NOMO-1 treated with dmso at 0.1 percent for 144 hours (cell line): ENCODE measurements around the gene TSC2.

ENCODE experiments used
- DNase-seq: peaks from one replicate; lab custom pipeline; 2025; ENCODE audit not compliant: unreplicated experiment; lab: John Stamatoyannopoulos, UW

TSC2 gene

GRCh38 chr16:2066139-2066538, 18.4 kb downstream of the TSC2 start:
- no peak for DNase-seq

GRCh38 chr16:2070576-2071453, 23.0 kb downstream of the TSC2 start:
- no peak for DNase-seq

- no peak for DNase-seq
Observed at GRCh38 chr16:2071454-2072202, 23.8 kb downstream of the TSC2 start.

GRCh38 chr16:2072926-2073325, 25.1 kb downstream of the TSC2 start:
- no peak for DNase-seq

- no peak for DNase-seq
Observed at GRCh38 chr16:2074071-2074470, 26.3 kb downstream of the TSC2 start.

DNA sequence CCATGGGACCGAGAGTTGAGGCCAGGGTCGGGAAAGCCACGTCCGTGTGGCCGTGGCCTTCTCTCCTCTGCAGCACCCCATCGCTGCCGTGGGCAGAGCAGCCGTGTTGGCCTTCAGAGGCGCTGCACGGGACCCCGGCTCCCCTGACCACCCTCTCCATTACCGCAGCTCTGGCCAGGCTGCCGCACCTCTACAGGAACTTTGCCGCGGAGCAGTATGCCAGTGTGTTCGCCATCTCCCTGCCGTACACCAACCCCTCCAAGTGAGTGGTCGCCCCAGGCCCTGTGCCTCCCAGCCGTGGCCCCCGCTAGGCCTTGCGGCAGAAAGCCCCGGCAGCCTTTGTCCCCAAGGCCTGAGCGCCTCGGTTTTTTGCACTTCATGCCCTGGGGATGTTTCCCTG, 27.8 kb downstream of the TSC2 start:
- no peak for DNase-seq

DNA sequence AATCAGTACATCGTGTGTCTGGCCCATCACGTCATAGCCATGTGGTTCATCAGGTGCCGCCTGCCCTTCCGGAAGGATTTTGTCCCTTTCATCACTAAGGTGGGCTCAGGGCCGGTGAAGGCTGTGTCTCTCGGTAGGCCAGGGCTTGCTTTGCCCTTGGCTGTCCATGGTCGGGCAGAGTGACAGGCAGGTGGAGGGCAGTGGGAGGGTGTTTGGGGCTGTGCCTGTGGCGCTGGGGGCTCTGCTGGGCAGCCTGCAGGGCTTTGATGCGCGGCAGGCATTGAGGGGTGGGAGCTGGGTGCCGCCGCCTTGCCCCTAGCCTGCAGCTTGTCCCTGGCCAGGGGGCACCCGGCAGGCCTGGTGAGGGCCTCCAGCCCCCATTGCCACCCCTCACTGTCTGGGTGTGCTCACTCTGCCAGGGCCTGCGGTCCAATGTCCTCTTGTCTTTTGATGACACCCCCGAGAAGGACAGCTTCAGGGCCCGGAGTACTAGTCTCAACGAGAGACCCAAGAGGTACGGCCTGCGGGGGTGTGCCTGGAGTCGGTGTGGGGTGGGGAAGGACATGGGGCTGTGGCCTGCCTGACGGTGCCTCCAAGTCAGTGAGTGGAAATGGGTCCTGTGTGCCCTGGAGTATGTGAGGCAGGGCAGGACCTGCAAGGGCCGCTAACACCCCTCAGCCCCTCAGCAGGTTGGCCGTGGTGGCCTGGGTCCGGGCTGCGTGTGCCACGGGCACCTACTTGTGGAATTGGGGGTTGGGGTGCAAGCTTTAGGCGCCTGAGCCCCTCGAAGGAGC, 28.5 kb downstream of the TSC2 start:
- no peak for DNase-seq

DNA sequence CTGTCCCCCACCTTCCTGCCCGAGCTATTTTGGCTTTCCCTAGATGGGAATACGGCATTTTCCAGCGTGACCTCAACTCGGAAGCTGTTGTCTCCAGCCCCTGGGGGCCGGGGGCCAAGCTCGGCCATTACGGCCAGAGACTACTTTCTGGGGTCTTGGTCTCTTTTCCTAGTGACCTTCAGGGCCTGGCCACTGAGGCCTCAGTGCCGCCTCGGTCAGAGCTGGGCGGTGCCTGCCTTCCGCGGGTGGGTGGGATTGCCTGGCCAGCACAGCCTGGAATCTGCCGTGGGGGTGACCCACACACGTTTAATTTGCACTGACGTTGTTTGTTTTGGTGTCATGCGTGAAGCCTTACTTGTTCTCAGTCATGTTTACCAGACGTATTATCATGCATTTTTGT, 29.2 kb downstream of the TSC2 start:
- DNase-seq = no peak

- no peak for DNase-seq
Observed at GRCh38 chr16:2077696-2078095, 29.9 kb downstream of the TSC2 start.

- DNase-seq = no peak
Observed at GRCh38 chr16:2078096-2078495, 30.3 kb downstream of the TSC2 start.

DNA sequence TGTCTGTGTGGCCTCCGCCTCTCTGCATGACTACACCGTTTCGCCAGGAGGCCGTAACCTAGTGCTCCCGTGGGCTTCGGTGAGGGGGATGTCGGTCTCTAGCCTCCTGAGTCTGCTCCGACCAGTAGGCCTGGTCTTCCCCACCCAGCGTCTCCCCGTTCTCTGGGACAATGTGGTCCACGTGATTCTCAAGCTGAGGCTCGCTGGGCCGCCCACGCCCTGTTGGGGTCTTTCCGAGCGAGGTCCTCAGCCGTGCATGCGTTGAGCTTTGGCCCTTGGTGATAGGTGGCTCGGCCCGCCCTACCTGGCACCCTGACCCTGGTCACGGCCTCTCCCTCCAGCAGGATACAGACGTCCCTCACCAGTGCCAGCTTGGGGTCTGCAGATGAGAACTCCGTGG, 30.9 kb downstream of the TSC2 start:
- DNase-seq = no peak

- DNase-seq = no peak
Observed at GRCh38 chr16:2079311-2079800, 31.6 kb downstream of the TSC2 start.

- DNase-seq = no peak
Observed at GRCh38 chr16:2079991-2080390, 32.2 kb downstream of the TSC2 start.

DNA sequence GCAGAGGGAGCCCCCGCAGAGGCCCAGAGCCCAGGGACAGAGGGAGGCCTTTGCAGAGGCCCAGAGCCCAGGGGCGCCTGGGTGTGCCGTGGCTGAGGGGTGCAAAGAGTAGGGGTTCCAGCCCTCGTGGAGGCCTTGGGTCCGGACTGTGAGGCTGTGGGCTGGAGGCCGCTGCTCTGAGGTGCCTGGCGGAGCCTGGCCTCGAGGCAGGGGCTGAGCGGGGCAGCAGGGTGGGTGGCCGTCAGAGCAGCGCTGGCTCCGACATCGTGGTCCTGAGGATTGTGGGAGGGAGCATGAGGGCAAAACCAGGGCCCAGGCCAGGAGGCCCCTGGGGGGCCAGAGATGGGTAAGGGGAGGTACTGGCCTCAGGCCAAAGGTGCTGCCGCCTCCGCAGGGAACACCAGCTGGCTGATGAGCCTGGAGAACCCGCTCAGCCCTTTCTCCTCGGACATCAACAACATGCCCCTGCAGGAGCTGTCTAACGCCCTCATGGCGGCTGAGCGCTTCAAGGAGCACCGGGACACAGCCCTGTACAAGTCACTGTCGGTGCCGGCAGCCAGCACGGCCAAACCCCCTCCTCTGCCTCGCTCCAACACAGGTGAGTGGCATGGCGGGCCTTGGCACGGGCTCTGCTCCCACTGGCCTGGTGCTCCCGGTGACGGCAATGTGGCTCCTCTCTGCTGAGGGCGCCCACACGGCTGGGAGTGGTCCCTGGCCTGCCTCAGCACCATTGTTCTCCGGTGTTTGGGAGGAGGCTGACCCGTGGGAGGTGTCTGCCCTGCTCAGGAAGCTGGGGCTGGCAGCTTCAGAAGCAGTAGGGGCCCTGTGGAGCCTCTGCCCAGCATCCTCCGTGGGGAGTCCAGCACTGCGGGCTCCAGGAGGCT, 33.7 kb downstream of the TSC2 start:
- no peak for DNase-seq

- DNase-seq = no peak
Observed at GRCh38 chr16:2082171-2082982, 34.6 kb downstream of the TSC2 start.

- no peak for DNase-seq
Observed at GRCh38 chr16:2082983-2083364, 35.2 kb downstream of the TSC2 start.

- no peak for DNase-seq
Observed at GRCh38 chr16:2083409-2083808, 35.6 kb downstream of the TSC2 start.

DNA sequence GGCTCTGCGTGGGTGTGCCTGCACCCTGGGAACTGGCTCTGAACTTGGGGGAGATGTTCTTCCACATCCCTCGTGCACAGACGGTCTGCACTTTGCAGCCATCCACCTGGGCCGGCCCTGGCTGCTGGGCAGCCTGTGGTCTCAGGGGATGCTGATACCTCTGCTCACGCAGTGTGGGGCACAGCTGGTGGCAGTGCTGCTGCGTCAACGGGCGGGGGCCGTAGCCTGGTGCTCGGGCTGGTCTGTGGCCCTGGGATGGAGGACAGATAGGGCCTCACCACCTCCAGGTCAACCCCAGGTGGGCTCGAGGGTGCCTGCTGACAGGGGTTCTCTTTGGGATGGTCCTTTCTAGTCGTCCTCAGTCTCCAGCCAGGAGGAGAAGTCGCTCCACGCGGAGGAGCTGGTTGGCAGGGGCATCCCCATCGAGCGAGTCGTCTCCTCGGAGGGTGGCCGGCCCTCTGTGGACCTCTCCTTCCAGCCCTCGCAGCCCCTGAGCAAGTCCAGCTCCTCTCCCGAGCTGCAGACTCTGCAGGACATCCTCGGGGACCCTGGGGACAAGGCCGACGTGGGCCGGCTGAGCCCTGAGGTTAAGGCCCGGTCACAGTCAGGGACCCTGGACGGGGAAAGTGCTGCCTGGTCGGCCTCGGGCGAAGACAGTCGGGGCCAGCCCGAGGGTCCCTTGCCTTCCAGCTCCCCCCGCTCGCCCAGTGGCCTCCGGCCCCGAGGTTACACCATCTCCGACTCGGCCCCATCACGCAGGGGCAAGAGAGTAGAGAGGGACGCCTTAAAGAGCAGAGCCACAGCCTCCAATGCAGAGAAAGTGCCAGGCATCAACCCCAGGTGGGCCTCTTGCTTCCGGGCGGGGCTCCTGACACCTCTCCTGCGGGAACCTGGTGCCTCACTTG, 36.3 kb downstream of the TSC2 start:
- no peak for DNase-seq
